SK-N-SH treated with all-trans-retinoic acid at 6 μM for 48 hours (cell line): ENCODE measurements around the gene NDUFB2.
"Not testable (repeated sequence)": the region's sequence is repeated elsewhere in the genome, so short reads cannot be mapped to it uniquely, and the experiment has no call there.

Source experiments
- ATAC-seq: fragments of 200-7000 bp; cut with Tn5 transposase; 3 replicates; pipeline ENCODE4 v1.9.1; 2020; ENCODE audit warnings: mild to moderate bottlenecking, moderate library complexity
- ARNTL ChIP-seq: fragments of 450-650 bp; formaldehyde crosslinking; IDR thresholded peaks from 2 replicates; pipeline ENCODE4 v1.5.0; 2020; ENCODE audit warnings: low read depth, mild to moderate bottlenecking, moderate library complexity, borderline replicate concordance
- CREB5 ChIP-seq: fragments of 250-450 bp; sonication (Bioruptor Pico); IDR thresholded peaks from 2 replicates; pipeline ENCODE4 v1.5.1; 2020; ENCODE audit warnings: low read depth, mild to moderate bottlenecking, moderate library complexity
- CSDC2 ChIP-seq: fragments of 250-450 bp; sonication (Bioruptor Pico); IDR thresholded peaks from 2 replicates; pipeline ENCODE4 v1.5.0; 2020; ENCODE audit warnings: mild to moderate bottlenecking, moderate library complexity
- CSRNP3 ChIP-seq: fragments of 250-450 bp; sonication (Bioruptor Pico); IDR thresholded peaks from 2 replicates; pipeline ENCODE4 v1.5.1; 2021; ENCODE audit warnings: mild to moderate bottlenecking, moderate library complexity
- ESRRG ChIP-seq: fragments of 250-450 bp; sonication (Bioruptor Pico); IDR thresholded peaks from 2 replicates; pipeline ENCODE4 v1.6.1; 2021; ENCODE audit warnings: mild to moderate bottlenecking
- GLIS3 ChIP-seq: fragments of 250-450 bp; sonication (Bioruptor Pico); IDR thresholded peaks from 2 replicates; pipeline ENCODE4 v1.5.0; 2020; ENCODE audit warnings: mild to moderate bottlenecking, moderate library complexity
- ISL1 ChIP-seq: fragments of 250-450 bp; sonication (Bioruptor Pico); IDR thresholded peaks from 2 replicates; pipeline ENCODE4 v2.1.2; 2022; ENCODE audit warnings: mild to moderate bottlenecking, moderate library complexity
- OSR1 ChIP-seq: fragments of 250-450 bp; sonication (Bioruptor Pico); IDR thresholded peaks from 2 replicates; pipeline ENCODE4 v1.8.0; 2022; ENCODE audit warnings: moderate library complexity, mild to moderate bottlenecking, inconsistent platforms
- PATZ1 ChIP-seq: fragments of 250-450 bp; sonication (Bioruptor Pico); IDR thresholded peaks from 2 replicates; pipeline ENCODE4 v1.8.0; 2020; ENCODE audit warnings: mild to moderate bottlenecking, moderate library complexity, borderline replicate concordance
- POU6F1 ChIP-seq: fragments of 250-450 bp; sonication (Bioruptor Pico); IDR thresholded peaks from 2 replicates; pipeline ENCODE4 v1.8.0; 2021; ENCODE audit warnings: low read depth, mild to moderate bottlenecking, moderate library complexity, borderline replicate concordance
- PPARA ChIP-seq: fragments of 250-450 bp; sonication (Bioruptor Pico); IDR thresholded peaks from 2 replicates; pipeline ENCODE4 v1.5.0; 2020; ENCODE audit warnings: mild to moderate bottlenecking, borderline replicate concordance
- RARB ChIP-seq: fragments of 250-450 bp; sonication (Bioruptor Pico); IDR thresholded peaks from 2 replicates; pipeline ENCODE4 v1.8.0; 2021; ENCODE audit warnings: mild to moderate bottlenecking, moderate library complexity
- TCF4 ChIP-seq: fragments of 250-450 bp; sonication (Bioruptor Pico); IDR thresholded peaks from 2 replicates; pipeline ENCODE4 v1.8.0; 2021; ENCODE audit warnings: mild to moderate bottlenecking, moderate library complexity, borderline replicate concordance
- TOX ChIP-seq: fragments of 250-450 bp; sonication (Bioruptor Pico); IDR thresholded peaks from 2 replicates; pipeline ENCODE4 v1.8.0; 2021; ENCODE audit warnings: mild to moderate bottlenecking, moderate library complexity, borderline replicate concordance
- TSHZ2 ChIP-seq: fragments of 250-450 bp; sonication (Bioruptor Pico); IDR thresholded peaks from 2 replicates; pipeline ENCODE4 v1.5.0; 2020; ENCODE audit warnings: mild to moderate bottlenecking, moderate library complexity
- ZC3H10 ChIP-seq: fragments of 250-450 bp; sonication (Bioruptor Pico); IDR thresholded peaks from 2 replicates; pipeline ENCODE4 v1.5.1; 2021; ENCODE audit warnings: mild to moderate bottlenecking, moderate library complexity
- ZFP3 ChIP-seq: fragments of 250-450 bp; sonication (Bioruptor Pico); IDR thresholded peaks from 2 replicates; pipeline ENCODE4 v1.5.0; 2020; ENCODE audit warnings: mild to moderate bottlenecking, moderate library complexity
- ZFP30 ChIP-seq: fragments of 450-650 bp; formaldehyde crosslinking; IDR thresholded peaks from 2 replicates; pipeline ENCODE4 v1.5.0; 2022; ENCODE audit warnings: mild to moderate bottlenecking, moderate library complexity
- ZNF565 ChIP-seq: fragments of 450-650 bp; formaldehyde crosslinking; conservative IDR thresholded peaks from 2 replicates; pipeline ENCODE4 v1.5.0; 2020; ENCODE audit warnings: low read depth, mild to moderate bottlenecking, moderate library complexity
- ZNF70 ChIP-seq: fragments of 450-650 bp; formaldehyde crosslinking; IDR thresholded peaks from 2 replicates; pipeline ENCODE4 v1.5.0; 2020; ENCODE audit warnings: mild to moderate bottlenecking, moderate library complexity
- ZNF8 ChIP-seq: fragments of 450-650 bp; formaldehyde crosslinking; IDR thresholded peaks from 2 replicates; pipeline ENCODE4 v1.5.0; 2020; ENCODE audit warnings: mild to moderate bottlenecking, moderate library complexity

The NDUFB2 gene

GRCh38 chr7:140691376-140692045 is 5.0 kb upstream of the NDUFB2 start (continued):
- TF ChIP-seq ZFP30 (CRISPR knock-in tag) (no peak), CSDC2 (no peak), PPARA (no peak), ZNF565 (CRISPR knock-in tag) (no peak)

GRCh38 chr7:140693849-140694248 is 2.7 kb upstream of the NDUFB2 start:
- ATAC-seq: not testable (repeated sequence)

- no peak for TF ChIP-seq ZNF70 (CRISPR knock-in tag)
- no peak for TF ChIP-seq ZFP3
- no peak for TF ChIP-seq ZC3H10
- no peak for TF ChIP-seq RARB
- no peak for TF ChIP-seq TSHZ2
- TF ChIP-seq ZNF565 (CRISPR knock-in tag): no peak
- TF ChIP-seq PPARA: no peak
- no peak for TF ChIP-seq ISL1
- no peak for TF ChIP-seq GLIS3 (CRISPR knock-in tag)
- TF ChIP-seq TCF4 (CRISPR knock-in tag): no peak
- no peak for TF ChIP-seq POU6F1
- no peak for TF ChIP-seq ESRRG (CRISPR knock-in tag)
- no peak for TF ChIP-seq ZFP30 (CRISPR knock-in tag)
- TF ChIP-seq CSDC2: no peak
- TF ChIP-seq CSRNP3 (CRISPR knock-in tag): no peak
- no peak for TF ChIP-seq CREB5 (CRISPR knock-in tag)
- TF ChIP-seq ZNF8 (CRISPR knock-in tag): no peak
- TF ChIP-seq PATZ1 (CRISPR knock-in tag): no peak
- no peak for TF ChIP-seq ARNTL
- no peak for ATAC-seq
These were observed 1.9 kb upstream of the NDUFB2 start for GRCh38 chr7:140694592-140694991.

- TF ChIP-seq OSR1 (no peak), ZNF565 (CRISPR knock-in tag) (no peak), PPARA (no peak), TCF4 (CRISPR knock-in tag) (no peak), TSHZ2 (no peak), CREB5 (CRISPR knock-in tag) (no peak), TOX (CRISPR knock-in tag) (no peak), ZC3H10 (no peak)
- no peak for ATAC-seq
These were observed 1.1 kb upstream of the NDUFB2 start for GRCh38 chr7:140695381-140695780.
